OCI-LY3 (cell line): Measurements from ENCODE around the gene RBM33.
A peak's percentile ranks its signal among the peaks of the same experiment; 100 is the strongest.

ENCODE experiments used
- H2AFZ ChIP-seq: fragments of 200-600, 300-600 bp; shearing (Covaris generic); 2 replicates; pipeline ENCODE4 v1.6.0; 2014; ENCODE audit warnings: antibody characterized with exemption, low read depth, low read length
- H3K27ac ChIP-seq: fragments of 200-600, 300-600 bp; sonication (generic); 2 replicates; pipeline ENCODE4 v1.5.1; 2014; ENCODE audit warnings: mild to moderate bottlenecking, low read length, moderate library complexity, mixed read lengths
- H3K27me3 ChIP-seq: fragments of 200-600, 300-600 bp; sonication (generic); 2 replicates; pipeline ENCODE4 v1.6.1; 2014; ENCODE audit warnings: low read depth, low read length, mixed read lengths
- H3K36me3 ChIP-seq: fragments of 200-600, 300-600 bp; sonication (generic); replicated peaks from 2 replicates; pipeline ENCODE3; 2014; ENCODE audit warnings: low read depth, low read length, mixed read lengths
- H3K4me1 ChIP-seq: fragments of 300-600, 200-600 bp; sonication (generic); 2 replicates; pipeline ENCODE4 v1.6.1; 2014; ENCODE audit warnings: low read length, mixed read lengths
- H3K4me2 ChIP-seq: fragments of 200-600, 300-600 bp; sonication (generic); 2 replicates; pipeline ENCODE4 v1.6.1; 2014; ENCODE audit warnings: low read length, mixed read lengths
- H3K4me3 ChIP-seq: fragments of 300-600, 200-600 bp; sonication (generic); 2 replicates; pipeline ENCODE4 v1.5.1; 2014; ENCODE audit warnings: antibody characterized with exemption, mild to moderate bottlenecking, low read length, moderate library complexity
- H3K79me2 ChIP-seq: fragments of 300-600, 200-600 bp; shearing (Covaris generic); 2 replicates; pipeline ENCODE4 v1.6.1; 2014; ENCODE audit warnings: mild to moderate bottlenecking, low read length, mixed read lengths
- H3K9ac ChIP-seq: fragments of 300-600, 200-600 bp; shearing (Covaris generic); 2 replicates; pipeline ENCODE4 v1.6.0; 2014; ENCODE audit warnings: mild to moderate bottlenecking, low read length, moderate library complexity
- H3K9me3 ChIP-seq: fragments of 200-600, 300-600 bp; shearing (Covaris generic); 2 replicates; pipeline ENCODE4 v1.6.1; 2014; ENCODE audit warnings: low read length, mixed read lengths; ENCODE audit not compliant: insufficient read depth
- H4K20me1 ChIP-seq: fragments of 200-600, 300-600 bp; sonication (generic); 2 replicates; pipeline ENCODE4 v1.6.1; 2016; ENCODE audit warnings: low read length, mixed read lengths; ENCODE audit not compliant: insufficient read depth
- EZH2phosphoT487 ChIP-seq: fragments of 200-600 bp; shearing (Covaris generic); IDR thresholded peaks from 2 replicates; pipeline ENCODE4 v1.6.1; 2018; ENCODE audit warnings: antibody characterized with exemption, mixed run types, low read depth
- TF ChIP-seq, protein P1 (sequence below): fragments of 200-600, 300-600 bp; sonication (generic); IDR thresholded peaks from 2 replicates; pipeline ENCODE4 v1.5.1; 2014; ENCODE audit warnings: antibody characterized with exemption, low read length, low read depth

Gene RBM33

DNA sequence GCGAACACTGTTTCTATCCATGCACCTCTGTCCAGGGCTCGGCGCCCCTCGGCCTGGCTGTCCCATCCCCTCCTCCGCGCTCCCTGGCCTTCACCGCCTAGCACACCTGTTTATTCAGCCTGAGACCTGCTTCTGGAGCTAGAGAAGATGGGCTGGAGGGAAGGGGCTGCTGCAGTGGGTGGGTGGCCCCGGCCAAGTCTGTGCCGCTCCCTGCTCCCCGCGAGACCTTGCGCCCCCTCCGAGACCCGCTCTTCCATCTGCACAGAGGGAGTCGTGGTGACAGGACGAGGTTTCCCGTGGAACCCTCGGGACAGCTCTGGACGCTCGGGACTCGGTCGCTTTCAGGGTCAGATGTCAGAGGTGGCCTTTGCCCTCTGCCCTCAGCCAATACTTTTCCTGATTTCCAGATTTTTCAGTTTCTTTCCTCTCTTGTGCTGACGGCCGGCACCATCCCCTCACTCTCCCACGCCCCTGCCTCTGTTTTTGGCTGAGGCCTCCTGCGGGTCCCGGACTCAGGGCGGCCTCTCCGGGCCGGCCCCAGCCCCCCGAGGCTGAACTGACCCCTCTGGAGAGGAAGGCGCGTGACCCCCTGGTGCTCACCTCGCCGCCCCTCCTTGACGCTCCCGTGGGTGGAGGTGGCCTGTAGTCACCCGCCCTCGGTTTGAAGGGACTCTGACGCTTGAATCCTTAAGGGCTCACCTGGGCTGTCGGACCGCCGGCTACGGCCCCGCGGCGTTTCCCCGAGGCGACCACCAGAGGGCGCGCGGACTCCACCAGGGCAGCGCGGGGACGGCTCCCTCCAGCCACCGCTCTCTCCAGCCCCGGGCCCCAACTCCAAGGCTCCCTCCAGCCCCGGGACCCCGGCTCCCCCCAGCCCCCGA is 152.2 kb downstream of the RBM33 start:
- Histone ChIP-seq H3K27ac (no peak overlapping the region), H4K20me1 (no peaks in the 10 kb centered on the region), H2AFZ (no peak overlapping the region), H3K4me3 (peak overlapping the region; percentile 46), H3K4me1 (peaks cover 35% of the 10 kb centered on the region), H3K79me2 (no peaks in the 10 kb centered on the region), H3K27me3 (peaks cover 5% of the 10 kb centered on the region; the same call in 1 of the 2 replicates), H3K4me2 (peak overlapping the region; percentile 50), H3K9me3 (no peaks in the 10 kb centered on the region), H3K36me3 (no peaks in the 10 kb centered on the region), H3K9ac (no peak overlapping the region)
- TF ChIP-seq, protein P1, sequence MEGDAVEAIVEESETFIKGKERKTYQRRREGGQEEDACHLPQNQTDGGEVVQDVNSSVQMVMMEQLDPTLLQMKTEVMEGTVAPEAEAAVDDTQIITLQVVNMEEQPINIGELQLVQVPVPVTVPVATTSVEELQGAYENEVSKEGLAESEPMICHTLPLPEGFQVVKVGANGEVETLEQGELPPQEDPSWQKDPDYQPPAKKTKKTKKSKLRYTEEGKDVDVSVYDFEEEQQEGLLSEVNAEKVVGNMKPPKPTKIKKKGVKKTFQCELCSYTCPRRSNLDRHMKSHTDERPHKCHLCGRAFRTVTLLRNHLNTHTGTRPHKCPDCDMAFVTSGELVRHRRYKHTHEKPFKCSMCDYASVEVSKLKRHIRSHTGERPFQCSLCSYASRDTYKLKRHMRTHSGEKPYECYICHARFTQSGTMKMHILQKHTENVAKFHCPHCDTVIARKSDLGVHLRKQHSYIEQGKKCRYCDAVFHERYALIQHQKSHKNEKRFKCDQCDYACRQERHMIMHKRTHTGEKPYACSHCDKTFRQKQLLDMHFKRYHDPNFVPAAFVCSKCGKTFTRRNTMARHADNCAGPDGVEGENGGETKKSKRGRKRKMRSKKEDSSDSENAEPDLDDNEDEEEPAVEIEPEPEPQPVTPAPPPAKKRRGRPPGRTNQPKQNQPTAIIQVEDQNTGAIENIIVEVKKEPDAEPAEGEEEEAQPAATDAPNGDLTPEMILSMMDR = peak; percentile 42
- TF ChIP-seq EZH2phosphoT487 = no peak

DNA sequence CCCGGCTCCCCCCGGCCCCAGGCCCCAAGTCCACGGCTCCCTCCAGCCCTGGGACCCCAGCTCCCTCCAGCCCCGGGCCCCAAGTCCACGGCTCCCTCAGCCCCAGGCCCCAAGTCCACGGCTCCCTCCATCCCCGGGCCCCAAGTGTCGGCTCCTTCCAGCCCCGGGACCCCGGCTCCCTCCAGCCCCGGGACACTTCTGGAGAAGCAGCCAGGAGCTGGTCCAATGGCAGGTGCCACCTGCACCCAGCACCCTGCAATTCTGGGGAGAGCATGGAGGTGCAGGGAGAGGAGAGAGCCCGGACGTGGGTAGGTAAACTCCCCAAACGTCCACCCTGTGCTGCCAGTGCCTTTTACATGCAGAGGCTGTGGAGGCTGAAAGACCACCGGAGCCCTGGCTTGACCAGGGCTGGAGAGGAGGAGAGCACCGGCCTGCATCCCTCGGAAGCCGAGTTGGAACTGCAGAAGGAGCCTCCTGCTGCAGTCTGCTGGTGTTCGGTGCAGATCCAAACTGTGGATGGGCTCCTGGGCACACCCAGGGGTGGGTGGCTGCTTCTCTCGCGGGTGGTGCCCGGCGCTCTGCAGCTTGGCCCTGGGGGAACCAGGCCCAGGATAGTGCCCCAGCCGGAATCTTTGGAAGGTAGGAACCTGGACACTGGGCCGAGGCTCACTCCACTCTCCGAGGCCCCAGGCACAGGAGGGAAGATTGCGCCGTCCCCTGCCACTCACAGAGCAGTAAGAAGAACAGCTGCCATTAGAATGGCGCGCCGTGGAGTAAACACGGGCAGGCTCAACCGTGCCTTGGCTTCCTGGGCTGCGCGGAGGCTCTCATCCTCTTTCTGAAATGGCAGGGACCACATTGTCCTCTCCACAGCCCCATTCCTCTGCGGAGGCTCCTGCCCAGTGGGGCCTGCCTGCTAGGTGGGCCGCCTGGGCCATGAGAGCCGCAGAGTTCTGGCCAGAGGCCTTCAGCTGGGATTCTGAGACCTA is 153.1 kb downstream of the RBM33 start:
- H3K4me3 ChIP-seq = peak overlapping the region; percentile 46
- H3K27me3 ChIP-seq = peaks cover 5% of the 10 kb centered on the region; the same call in 1 of the 2 replicates
- no peaks in the 10 kb centered on the region for H3K9me3 ChIP-seq
- no peak overlapping the region for H2AFZ ChIP-seq
- no peak for TF ChIP-seq EZH2phosphoT487
- TF ChIP-seq, protein P1 = no peak; the same call in 1 of the 2 replicates
- H4K20me1 ChIP-seq = no peaks in the 10 kb centered on the region
- no peaks in the 10 kb centered on the region for H3K79me2 ChIP-seq
- no peak overlapping the region for H3K27ac ChIP-seq
- peaks cover 35% of the 10 kb centered on the region for H3K4me1 ChIP-seq
- peak overlapping the region; percentile 45 for H3K4me2 ChIP-seq
- no peaks in the 10 kb centered on the region for H3K36me3 ChIP-seq
- no peak overlapping the region for H3K9ac ChIP-seq

DNA sequence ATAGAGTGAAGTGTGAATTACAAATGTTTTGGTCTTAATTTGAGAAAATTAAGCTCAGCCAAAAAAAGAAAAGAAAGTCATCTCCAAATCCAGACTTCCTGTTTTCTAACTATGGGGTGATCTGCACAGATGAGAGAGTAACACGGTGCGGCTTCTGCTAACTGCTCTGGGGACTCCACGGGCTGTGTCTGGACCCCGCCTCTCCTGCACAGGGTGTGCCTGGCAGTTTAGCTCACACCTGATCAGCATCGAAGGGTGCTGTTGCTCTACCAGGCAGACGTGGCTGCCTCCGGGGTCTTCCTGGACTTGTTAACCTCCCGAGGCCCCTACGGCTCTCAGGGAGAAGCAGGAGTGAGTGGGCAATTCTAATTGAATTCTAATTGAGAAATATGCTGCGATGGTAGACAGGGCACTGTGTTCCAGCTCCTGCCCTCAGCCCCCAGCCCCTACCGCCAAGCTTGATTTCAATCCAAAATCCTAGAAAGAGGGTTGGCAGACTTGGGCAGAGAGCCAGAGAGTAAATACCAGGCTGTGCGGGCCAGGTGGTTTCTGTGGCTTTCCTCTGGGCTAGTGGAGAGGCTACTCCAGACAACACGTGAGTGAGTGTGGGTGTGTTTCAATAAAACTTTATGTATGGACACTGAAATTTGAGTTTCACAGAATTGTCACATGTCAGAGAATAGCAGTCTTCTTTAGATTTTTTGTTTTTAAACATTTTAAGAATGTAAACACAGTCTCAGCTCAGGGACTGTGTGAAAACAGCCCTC is 154.4 kb downstream of the RBM33 start:
- Histone ChIP-seq H3K4me2 (peak overlapping the region; percentile 52), H3K9ac (0 out of 2 replicates have a peak overlapping the region, but pooled peaks have one; percentile 5), H3K36me3 (no peaks in the 10 kb centered on the region), H3K27ac (no peak overlapping the region), H3K79me2 (no peaks in the 10 kb centered on the region), H3K4me1 (peaks cover 35% of the 10 kb centered on the region), H3K9me3 (no peaks in the 10 kb centered on the region), H4K20me1 (no peaks in the 10 kb centered on the region), H3K4me3 (peak overlapping the region; percentile 19), H3K27me3 (peaks cover 5% of the 10 kb centered on the region; the same call in 1 of the 2 replicates), H2AFZ (peak overlapping the region; percentile 10)
- TF ChIP-seq EZH2phosphoT487 = no peak
- TF ChIP-seq, protein P1 = no peak
